ENCODE data around the gene TANGO2. TPM values are rescaled to one million over a fixed set of nuclear protein-coding genes. Genes with fewer than 3 reads are reported as not detected.
A peak's percentile ranks its signal among the peaks of the same experiment; 100 is the strongest.

The TANGO2 gene
- total and polyA plus RNA-seq, 9 of the 15 experiments (the other 6 are each of a cell fraction or from before 2014, with no cell fraction given), result 15.5 to 94.9 (median 70.1) TPM

- TF ChIP-seq CHD7 (IDR thresholded peaks at IDR 0.05; ENCODE audit: low read depth, low read length) (peak; percentile 25), TBP (optimal IDR thresholded peaks at IDR 0.05; ENCODE audit: low read depth, low read length) (peak; percentile 19)
Measured at GRCh38 chr22:19981961-19982920, 38.7 kb upstream of the TANGO2 start (continued).

Measured in K562 (cell line).